ENCODE results near the gene DNAJA4.

DNA sequence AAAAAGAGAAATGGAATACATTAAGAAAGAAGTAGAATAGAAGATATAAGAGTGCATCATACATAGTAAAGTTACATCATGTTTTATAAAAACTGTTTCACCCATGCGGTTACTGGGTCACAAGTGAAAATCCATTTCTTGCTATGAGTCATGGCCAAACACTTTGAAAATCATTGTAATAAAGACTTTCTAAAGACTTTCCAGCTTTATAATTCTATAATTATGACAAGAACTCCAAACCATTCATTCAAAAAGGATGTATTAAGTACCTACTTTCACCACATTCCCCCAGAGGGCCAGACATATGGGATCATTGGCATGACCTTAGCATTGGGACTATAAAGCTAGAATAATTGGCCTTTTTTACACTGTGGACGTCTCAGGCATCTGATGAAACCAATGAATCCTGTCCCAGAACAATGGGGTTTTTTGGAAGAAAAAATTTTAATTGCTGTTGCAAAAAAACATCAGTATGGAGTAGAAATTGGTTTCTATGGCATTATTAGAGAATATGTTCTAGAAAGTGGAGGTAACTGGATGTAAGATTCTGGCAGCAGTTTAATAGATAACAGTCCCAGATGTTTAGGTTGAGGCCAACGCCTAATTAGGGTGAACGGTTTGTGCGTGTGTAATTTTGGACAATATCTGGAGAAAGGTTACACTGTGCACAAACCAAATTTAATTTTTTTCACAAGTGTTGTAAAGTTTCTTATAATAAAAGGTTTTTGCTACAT is 38.4 kb downstream of the DNAJA4 start:
- TF ChIP-seq, protein P1, sequence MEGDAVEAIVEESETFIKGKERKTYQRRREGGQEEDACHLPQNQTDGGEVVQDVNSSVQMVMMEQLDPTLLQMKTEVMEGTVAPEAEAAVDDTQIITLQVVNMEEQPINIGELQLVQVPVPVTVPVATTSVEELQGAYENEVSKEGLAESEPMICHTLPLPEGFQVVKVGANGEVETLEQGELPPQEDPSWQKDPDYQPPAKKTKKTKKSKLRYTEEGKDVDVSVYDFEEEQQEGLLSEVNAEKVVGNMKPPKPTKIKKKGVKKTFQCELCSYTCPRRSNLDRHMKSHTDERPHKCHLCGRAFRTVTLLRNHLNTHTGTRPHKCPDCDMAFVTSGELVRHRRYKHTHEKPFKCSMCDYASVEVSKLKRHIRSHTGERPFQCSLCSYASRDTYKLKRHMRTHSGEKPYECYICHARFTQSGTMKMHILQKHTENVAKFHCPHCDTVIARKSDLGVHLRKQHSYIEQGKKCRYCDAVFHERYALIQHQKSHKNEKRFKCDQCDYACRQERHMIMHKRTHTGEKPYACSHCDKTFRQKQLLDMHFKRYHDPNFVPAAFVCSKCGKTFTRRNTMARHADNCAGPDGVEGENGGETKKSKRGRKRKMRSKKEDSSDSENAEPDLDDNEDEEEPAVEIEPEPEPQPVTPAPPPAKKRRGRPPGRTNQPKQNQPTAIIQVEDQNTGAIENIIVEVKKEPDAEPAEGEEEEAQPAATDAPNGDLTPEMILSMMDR (conservative IDR thresholded peaks at IDR 0.05; ENCODE audit: low read length), result no peak
- no peak for TF ChIP-seq EZH2phosphoT487 (IDR thresholded peaks at IDR 0.05; ENCODE audit: borderline replicate concordance, low read depth, low read length)
